ENCODE results near the gene EPDR1. TPM values are rescaled to one million over a fixed set of nuclear protein-coding genes. Genes with fewer than 3 reads are reported as not detected.
"Not testable (repeated sequence)": the region's sequence is repeated elsewhere in the genome, so short reads cannot be mapped to it uniquely, and the experiment has no call there.

The EPDR1 gene
- polyA plus RNA-seq, 3 donors = 6.7 to 14.1 (median 11.0) TPM

DNA sequence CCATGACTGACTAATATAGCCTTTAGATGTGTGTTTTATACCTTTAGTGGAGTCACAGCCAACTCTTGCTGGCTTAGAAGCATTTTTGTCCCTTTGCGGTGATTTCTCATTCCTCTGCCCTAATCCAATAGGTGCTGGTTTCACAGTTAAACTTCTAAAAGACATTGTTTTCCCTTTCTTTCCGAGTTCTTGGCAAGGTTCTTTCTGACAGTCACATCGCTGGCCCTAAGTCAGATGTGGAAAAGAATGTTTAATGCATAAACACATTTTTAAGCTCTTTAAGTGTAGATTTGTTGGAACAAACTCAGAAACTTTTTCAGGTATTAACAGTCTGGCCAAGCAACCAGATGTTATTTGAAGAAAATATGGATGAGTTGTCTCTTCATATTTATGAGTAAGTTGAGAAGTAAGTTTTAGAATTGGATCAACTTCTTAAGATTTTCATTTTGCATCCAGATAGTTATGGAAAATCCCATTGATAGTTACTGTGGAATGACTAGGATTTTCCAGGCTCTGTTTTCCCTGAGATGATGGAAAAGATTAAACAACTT lies 4.1 kb downstream of the EPDR1 start:
- H3K27ac ChIP-seq (ENCODE audit: low read depth, low read length) = no peak overlapping the region

DNA sequence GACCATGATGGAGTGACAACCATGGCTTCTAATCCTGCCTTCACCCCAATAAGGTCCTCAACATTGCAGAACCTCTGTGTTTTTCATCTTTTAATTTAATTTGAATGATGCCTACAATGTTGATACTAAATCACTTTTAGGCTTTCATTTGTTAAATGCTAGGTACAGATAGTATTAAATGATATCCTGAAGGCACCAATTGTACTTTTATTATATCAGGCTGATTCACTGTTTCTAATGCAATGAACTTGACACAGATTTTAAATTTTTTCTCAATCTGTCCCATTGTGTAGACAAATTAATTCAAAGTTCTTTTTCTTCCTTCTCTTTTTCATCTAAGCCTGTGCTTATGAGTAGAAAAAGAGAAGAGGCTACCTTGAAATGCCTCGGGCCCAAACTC lies 5.2 kb downstream of the EPDR1 start:
- no peak overlapping the region for H3K27ac ChIP-seq (ENCODE audit: low read depth, low read length)
- WGBS, 3 donors = 91 to 97% (median 95%) methylated on average over 1 of the region's 1 CpG

More for the DNA sequence above, 4.1 kb downstream of the EPDR1 start:
- WGBS, 3 donors = 69 to 79% (median 75%) methylated on average over 3 of the region's 3 CpGs

DNA sequence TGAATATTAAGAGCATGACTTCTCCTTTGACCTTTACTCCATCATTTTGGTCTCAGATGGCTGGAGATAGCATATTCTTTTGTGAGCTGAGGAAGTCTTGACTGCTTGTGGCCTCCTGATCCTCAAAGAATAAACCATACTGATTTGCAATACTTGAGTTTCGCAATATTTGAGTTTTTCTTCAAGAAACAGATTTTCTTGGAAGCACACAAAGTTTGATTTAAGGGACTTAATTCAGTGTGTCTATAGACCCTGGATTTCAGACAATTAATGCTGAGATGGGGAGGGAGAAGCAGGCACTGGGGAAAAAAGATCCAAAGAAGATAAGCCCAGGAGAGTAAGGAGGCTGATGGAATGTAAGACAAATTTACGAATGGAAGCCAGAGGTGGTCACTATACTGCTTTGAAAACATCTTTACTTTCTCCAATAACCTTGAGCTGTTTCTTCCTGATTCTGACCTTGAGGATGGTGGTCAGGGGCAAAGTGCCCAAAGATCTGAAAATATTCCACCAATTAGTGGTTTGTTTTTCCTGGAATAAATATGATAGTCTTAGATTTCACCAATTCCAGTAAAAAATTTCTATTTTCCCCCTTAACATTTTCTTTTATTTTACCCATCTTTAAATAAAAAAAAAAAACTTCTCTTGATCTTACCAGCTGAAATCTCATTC lies 7.5 kb downstream of the EPDR1 start:
- WGBS, 3 donors = 72 to 86% (median 82%) methylated on average over 2 of the region's 2 CpGs
- H3K27ac ChIP-seq (ENCODE audit: low read depth, low read length) = no peak overlapping the region

DNA sequence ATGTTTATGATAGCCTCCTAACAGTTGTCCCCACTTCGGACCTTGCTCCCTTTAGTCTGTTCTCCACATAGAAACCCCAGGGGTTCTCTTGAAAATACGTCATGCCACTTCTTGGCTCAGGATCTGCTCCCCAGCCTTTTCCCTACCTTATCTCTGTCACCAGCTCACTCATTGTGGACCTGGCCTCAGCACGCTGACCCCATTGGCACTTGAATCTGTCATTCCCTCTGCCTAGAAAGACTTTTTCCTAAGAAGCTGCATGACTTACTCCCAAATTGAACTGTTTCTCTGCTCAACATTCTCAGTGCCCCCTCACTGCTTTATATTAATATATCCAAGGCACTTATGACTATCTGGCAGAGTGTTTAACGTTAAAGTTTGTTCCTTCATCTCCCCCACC lies 8.4 kb downstream of the EPDR1 start:
- no peak overlapping the region for H3K27ac ChIP-seq (ENCODE audit: low read depth, low read length)
- 84 to 90% (median 88%) methylated on average over 4 of the region's 4 CpGs for WGBS, 3 donors

DNA sequence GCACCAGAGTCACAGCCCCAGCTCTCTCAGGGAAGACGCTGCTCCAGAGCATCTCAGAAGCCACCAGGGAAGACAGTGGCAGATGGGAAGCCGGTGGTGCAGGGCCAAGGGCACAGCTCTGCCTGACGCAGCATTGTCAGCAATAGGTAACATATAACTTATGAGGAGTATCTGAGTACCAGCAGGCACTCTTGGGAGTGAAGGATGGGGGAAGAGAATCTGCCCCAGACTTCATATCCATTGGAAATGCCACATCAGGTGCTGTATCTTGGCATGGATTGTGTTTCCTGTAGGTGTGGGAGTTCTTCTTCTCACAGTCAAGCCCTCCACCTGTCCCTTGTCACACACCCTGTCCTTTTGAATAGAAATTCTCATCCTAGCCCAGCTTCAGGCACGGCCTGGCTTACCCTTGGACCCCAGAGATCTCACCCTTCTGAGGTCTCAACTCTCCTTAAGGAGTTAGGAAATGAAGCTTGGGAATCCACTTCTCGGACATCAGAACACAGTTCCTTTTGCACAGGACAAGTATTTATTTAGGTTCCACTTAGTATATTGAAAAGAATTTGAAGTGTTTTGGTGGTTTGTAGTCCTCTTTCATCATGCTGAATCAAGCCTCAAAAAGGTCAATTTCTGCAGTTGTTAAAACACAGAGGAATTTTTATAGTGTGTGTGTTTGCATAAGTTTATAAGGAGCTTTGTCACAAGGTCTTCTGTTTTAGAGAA lies 9.9 kb downstream of the EPDR1 start:
- WGBS, 3 donors = 90 to 92% (median 92%) methylated on average over 5 of the region's 5 CpGs
- H3K27ac ChIP-seq (ENCODE audit: low read depth, low read length) = no peak overlapping the region

DNA sequence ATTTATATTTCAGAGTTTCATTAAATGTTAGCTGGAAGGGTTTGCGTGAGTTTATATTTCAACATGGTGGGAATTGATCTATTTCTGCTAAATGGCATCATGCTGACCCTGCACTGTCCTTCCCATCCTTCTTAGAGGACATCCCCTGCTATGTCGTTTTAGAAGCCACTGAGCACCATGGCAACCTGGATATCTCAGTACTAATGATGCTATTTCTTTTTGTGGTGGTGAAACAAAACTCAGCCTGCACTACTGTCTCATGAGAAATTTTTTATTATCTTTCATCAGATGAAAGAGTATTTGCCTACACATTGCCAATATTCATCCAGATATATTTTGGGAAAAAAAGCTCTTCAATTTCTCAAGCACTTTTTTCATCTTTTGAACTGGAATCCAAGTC lies 12.1 kb downstream of the EPDR1 start:
- 72 to 86% (median 78%) methylated on average over 2 of the region's 2 CpGs for WGBS, 3 donors
- no peak overlapping the region for H3K27ac ChIP-seq (ENCODE audit: low read depth, low read length)

DNA sequence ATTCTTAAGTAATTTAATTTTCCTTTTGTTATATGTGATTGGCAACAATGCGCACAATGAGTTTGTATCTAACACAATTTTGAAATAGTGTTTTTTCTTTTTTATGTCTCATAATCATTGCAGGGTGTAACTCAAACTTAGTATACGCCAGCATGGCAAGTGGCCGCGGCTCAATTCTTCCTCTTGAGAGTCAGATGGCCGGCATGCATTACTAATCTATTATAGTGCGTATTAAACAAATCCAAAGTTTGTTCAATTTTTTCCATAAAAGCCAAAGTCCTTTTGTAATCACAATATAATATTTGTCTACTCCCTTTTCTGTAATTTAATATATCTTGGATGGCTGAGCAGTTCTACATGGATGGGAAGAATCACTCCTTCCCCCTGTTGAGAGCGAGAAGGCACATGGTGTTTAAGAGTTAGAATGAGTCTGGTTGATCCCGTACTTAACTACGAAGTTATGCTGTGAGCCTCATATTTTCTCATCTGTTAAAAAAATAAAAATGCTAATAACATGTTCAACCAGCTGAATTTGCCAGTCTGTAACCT lies 12.7 kb downstream of the EPDR1 start:
- no peak overlapping the region for H3K27ac ChIP-seq (ENCODE audit: low read depth, low read length)
- WGBS, 3 donors = 63 to 91% (median 80%) methylated on average over 9 of the region's 9 CpGs

DNA sequence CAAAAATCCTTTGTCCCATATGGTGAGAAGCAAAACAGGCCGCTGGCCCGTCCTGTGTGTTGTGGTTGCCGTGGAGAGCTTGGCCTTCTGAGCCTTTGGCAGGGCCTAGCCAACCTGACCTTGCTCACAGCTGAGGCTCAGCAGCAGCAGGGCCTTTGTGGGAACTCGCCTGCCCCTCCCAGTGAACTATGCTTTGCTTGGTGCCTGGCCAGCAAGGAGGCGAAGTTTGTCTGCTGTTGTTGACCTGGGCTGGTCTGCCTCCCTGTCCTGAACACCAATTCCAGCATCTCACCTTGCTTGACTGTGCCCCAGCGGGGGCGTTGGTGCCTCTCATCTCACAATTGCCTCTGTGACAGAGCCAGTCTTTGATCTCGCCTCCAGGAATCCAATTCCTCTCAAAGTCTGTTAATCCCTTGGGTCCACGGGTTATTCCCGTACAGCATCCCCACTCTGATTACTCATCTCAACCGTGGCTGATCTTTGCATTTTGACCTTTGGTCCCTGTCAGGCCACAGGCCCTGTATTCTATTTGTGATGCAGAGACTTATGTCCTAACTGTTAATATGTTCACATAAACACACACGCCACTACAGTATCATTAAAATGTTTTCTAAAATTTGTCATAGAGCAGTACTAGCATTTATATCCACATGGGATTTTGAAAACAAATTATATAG lies 22.6 kb downstream of the EPDR1 start:
- 31 to 65% (median 52%) methylated on average over 12 of the region's 12 CpGs for WGBS, 3 donors
- H3K27ac ChIP-seq (ENCODE audit: low read depth, low read length) = no peak overlapping the region

DNA sequence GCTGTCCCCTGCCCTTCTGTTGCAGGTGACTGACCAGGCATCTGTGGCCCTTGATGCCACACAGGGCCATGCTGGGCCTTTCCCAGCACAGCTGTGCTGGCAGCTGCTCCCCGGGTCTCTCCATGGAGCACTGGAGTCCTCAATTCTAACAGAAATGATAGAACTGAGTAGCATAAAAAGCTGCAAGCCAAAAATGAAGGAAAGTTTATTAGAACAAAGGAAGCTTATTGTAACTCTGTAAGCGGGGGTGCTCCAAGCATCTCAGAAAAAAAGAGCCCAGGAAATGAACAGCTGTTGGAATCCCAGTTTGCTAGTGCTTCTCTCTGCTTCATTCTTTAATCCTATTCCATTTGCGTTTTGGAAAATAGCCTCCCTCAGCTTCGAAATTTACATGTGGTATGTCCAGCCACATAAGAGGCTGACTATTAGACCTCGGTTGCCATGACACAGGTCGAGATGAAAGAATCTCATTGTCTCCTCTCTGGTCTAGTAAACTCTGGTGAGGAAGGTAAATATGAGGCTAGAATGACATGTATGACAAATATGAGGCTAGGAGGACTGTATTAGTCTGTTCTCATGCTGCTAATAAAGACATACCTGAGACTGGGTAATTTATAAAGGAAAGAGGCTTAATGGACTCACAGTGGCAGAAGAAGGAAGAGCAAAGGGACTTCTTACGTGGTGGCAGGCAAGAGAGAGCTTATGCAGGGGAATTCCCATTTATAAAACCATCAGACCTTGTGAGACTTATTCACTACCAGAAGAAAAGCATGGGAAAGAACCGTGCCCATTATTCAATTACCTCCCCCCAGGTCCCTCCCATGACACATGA lies 23.7 kb downstream of the EPDR1 start:
- WGBS, 3 donors = 63 to 75% (median 75%) methylated on average over 8 of the region's 8 CpGs
- no peak overlapping the region for H3K27ac ChIP-seq (ENCODE audit: low read depth, low read length)

DNA sequence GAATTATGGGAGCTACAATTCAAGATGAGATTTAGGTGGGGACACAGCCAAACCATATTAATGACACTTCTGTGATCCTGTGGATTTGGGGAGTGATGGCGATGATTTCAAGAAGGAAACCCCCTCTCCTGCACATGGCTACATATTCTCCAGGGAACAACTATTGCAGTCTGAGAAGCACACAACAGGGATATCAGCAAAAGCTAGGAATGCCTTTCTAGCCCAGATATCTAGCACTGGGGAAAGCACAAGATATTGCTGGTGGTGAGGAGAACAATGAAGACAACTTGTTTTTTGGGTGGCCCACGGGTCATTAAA lies 24.3 kb downstream of the EPDR1 start:
- 68 to 85% (median 79%) methylated on average over 2 of the region's 2 CpGs for WGBS, 3 donors

DNA sequence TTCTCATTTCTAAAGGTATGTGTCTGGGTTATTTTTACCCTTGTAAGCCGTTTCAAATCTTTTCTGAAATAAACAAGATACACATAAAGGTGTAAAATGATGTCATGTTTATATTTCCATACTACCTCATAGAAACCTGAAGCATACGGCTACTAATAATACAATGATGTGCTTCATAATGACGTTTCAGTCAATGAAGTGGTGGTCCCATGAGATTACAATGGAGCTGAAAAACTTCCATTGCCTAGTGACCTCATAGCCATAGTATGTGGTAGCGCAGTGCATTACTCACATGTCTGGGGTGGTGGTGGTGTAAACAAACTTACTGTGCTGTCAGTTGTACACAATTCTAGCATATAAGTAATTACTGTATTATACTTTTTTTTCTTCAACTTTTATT lies 24.9 kb downstream of the EPDR1 start:
- WGBS, 3 donors = 75 to 76% (median 76%) methylated on average over 4 of the region's 4 CpGs
- no peak overlapping the region for H3K27ac ChIP-seq (ENCODE audit: low read depth, low read length)

More for the DNA sequence above, 24.3 kb downstream of the EPDR1 start:
- H3K27ac ChIP-seq (ENCODE audit: low read depth, low read length) = no peak overlapping the region

DNA sequence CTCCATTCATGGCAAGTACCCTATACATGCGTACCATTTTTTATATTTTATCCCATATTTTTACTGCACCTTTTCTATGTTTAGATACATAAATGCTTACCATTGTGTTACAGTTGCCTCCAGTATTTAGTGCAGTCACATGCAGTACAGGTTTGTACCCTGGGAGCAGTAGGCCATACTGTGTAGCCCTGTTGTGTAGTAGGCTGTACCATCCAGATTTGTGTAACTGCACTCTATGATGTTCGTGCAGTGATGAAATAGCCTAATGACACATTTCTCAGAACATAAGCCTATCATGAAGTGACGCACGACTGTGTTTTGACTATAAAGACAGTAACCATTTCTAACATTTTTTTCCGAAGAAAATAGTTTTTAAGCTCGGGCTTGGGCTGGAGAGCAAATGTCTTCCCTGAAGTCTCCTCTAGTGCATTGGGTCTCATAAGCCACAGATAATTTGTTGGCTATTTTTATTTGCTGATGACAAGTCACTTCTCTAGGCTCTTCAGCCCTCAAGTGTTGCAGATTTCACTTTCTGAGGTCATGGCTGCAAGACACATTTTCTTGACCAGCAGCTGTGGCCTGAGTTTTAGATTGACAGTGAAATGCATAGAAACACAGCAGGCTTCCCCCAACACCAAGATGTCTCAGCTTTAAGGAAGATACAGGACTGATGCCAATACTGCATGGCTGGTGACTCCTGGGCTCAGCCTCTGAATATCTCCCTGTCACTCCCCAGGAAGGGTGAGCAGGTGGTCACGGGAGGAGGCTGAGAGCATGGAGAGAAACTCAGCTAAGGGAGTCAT lies 26.9 kb downstream of the EPDR1 start:
- 91 to 93% (median 92%) methylated on average over 7 of the region's 7 CpGs for WGBS, 3 donors
- H3K27ac ChIP-seq (ENCODE audit: low read depth, low read length) = no peak overlapping the region

DNA sequence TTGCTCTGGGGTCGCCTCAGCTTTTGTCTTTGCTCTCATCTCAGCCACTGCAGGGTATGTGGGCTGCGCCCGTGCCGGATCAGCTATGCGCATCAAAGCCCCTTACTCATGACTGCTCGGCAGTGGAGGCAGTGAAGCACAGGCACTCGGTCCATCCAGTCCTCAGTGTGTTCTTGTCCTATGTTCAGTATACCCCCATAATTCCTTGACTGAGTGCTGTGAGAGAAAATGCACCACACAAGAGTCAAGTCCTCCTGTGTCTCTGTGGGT lies 27.4 kb downstream of the EPDR1 start:
- no peak overlapping the region for H3K27ac ChIP-seq (ENCODE audit: low read depth, low read length)
- 88 to 93% (median 91%) methylated on average over 5 to 7 of the region's 7 CpGs for WGBS, 3 donors

DNA sequence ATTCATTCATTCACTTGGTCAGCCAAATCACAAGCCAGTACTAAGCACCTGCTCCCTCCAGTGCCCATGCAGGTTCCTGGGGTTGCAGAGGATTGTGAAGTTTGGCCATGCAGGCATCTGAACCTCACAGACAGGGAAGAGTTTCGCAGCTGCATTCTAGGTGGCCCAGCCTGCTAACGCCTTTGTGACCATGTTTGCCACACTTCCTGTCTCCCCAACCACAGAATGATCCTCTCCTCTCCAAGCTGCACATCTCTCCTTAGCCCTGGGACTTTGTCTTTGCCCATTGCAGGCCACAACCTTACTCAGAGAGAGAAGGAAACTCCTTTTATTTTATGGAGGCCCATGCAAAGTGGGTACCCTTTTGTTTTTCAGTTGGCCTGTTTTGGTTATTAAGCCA lies 31.8 kb downstream of the EPDR1 start:
- 51 to 76% (median 72%) methylated on average over 2 of the region's 2 CpGs for WGBS, 3 donors
- H3K27ac ChIP-seq (ENCODE audit: low read depth, low read length) = no peak overlapping the region

DNA sequence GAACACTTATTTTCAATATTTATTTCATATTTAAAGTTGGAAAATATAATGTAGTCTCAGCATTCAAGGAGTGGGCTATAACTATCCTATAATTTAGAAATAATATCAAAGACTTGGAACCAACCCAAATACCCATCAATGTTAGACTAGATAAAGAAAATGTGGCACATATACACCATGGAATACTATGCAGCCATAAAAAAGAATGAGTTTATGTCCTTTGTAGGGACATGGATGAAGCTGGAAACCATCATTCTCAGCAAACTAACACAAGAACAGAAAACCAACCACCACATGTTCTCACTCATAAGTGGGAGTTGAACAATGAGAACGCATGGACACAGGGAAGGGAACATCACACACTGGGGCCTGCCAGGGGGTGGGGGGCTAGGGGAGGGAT lies 33.8 kb downstream of the EPDR1 start:
- not testable (repeated sequence) for H3K27ac ChIP-seq (ENCODE audit: low read depth, low read length)
- 89 to 100% (median 94%) methylated on average over 1 of the region's 1 CpG for WGBS, 3 donors

DNA sequence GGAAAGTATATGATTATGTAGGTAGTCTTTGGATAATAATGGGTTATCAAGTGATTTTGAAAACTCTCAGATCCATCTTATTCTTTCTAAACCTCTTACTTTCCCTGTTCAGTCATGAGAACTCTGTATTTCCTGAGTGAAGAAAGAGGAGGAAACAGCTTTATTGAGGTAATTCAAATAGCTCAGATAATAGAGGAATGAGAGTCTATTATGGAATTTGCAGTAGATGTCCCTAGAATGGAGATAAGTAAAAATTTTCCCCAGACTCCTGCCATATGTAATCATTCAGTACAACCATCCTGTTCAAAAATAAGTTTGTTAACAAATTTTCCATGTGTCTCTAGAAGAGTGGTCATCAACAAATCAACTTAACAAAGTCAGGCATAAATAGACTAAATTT lies 36.4 kb downstream of the EPDR1 start:
- H3K27ac ChIP-seq (ENCODE audit: low read depth, low read length) = no peak overlapping the region

DNA sequence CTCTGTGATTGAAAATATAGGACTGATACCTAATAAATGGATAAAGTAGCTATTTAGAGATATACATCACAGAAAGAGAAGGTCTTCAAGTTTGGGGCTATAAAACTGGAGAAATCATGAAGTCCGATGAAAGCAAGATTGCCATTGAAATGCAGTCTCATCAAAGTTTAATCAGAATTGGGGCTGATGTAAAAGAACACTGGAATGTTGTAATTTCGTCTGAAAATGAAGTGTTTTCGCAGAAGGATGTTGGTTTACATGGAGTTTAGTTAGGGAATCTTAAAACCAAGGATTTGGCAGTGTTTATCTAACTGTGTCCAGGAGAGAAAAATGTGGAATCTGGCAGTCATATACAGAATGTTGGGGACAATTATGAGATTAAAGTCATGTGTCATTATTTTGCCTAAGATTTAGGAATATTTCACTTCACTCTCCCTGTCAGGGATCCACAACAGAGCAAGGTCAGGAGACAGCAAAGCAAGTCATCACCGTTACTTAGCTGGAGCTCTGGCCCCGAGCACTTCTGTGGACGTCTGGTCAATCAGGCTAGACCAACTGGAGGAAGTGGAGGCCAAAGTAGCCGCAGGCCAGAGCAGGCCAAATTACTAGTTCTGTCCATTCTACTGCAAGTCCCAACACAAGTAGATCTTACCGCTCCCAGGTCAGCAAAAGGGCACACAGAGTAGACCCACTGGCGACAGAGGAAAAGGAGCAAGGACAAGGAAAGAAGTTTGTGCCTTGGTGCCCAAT lies 37.0 kb downstream of the EPDR1 start:
- 87 to 91% (median 91%) methylated on average over 9 of the region's 9 CpGs for whole genome bisulfite sequencing, 3 donors

More for the DNA sequence above, 37.0 kb downstream of the EPDR1 start:
- no peak overlapping the region for H3K27ac ChIP-seq (ENCODE audit: low read depth, low read length)

Measured in adipose tissue (tissue), 3 donors.